Suprapubic skin (tissue), 3 donors: ENCODE measurements around the gene FAM120AOS.

Source experiments
- CTCF ChIP-seq, 2 donors: fragments of 200-600 bp in 1 of 2; fragments of 450-650 bp in 1 of 2; sonication (generic) in 1 of 2; IDR thresholded peaks; one replicate each; pipeline ENCODE4 v1.5.1; 2016 to 2019; ENCODE audit warnings: antibody characterized with exemption in 2 of 2, mild to moderate bottlenecking in 1 of 2, moderate library complexity in 1 of 2
- EP300 ChIP-seq: sonication (generic); formaldehyde crosslinking; IDR thresholded peaks from one replicate; pipeline ENCODE4 v1.6.1; 2017; ENCODE audit warnings: antibody characterized with exemption
- POLR2A ChIP-seq, 2 donors: fragments of 450-650 bp; IDR thresholded peaks; one replicate each; pipeline ENCODE4 v1.6.1; 2017; ENCODE audit warnings: antibody characterized with exemption in 2 of 2, mild to moderate bottlenecking in 2 of 2, moderate library complexity in 2 of 2

GRCh38 chr9:93464876-93465275, 11.5 kb upstream of the FAM120AOS start:
- TF ChIP-seq CTCF (IDR thresholded peaks at IDR 0.05) = no peak
- TF ChIP-seq EP300 = no peak
- TF ChIP-seq POLR2A (IDR thresholded peaks at IDR 0.05) = no peak
